Immature natural killer cell (primary cell): ENCODE measurements around the gene KCNE5. TPM values are rescaled to one million over a fixed set of nuclear protein-coding genes. Genes with fewer than 3 reads are reported as not detected.
"Not testable (repeated sequence)": the region's sequence is repeated elsewhere in the genome, so short reads cannot be mapped to it uniquely, and the experiment has no call there.

Source experiments
- DNase-seq, 3 donors: peaks; one replicate each; pipeline ENCODE4 v3.0.0; 2022; ENCODE audit warnings: mixed read lengths in 1 of 3
- H3K27ac Mint-ChIP-seq, 6 donors: one replicate each; pipeline ENCODE4 v1.8.0; 2020; ENCODE audit warnings: mixed read lengths in 6 of 6, mild to moderate bottlenecking in 5 of 6, inconsistent platforms in 4 of 6, moderate library complexity in 3 of 6
- H3K27me3 Mint-ChIP-seq, 3 donors: one replicate each; pipeline ENCODE4 v1.8.0; 2020 to 2021; ENCODE audit warnings: low read depth in 3 of 3, mild to moderate bottlenecking in 3 of 3, mixed read lengths in 3 of 3, moderate library complexity in 3 of 3, inconsistent platforms in 1 of 3
- H3K36me3 Mint-ChIP-seq, 3 donors: one replicate each; pipeline ENCODE4 v1.8.0; 2020; ENCODE audit warnings: mixed read lengths in 3 of 3, inconsistent platforms in 2 of 3, mild to moderate bottlenecking in 2 of 3
- H3K4me1 Mint-ChIP-seq, 2 donors: one replicate each; pipeline ENCODE4 v1.8.0; 2020; ENCODE audit warnings: inconsistent platforms in 2 of 2, mild to moderate bottlenecking in 2 of 2, mixed read lengths in 2 of 2, moderate library complexity in 1 of 2
- H3K4me3 Mint-ChIP-seq, 5 donors: one replicate each; pipeline ENCODE4 v1.8.0; 2020; ENCODE audit warnings: mild to moderate bottlenecking in 5 of 5, mixed read lengths in 5 of 5, inconsistent platforms in 3 of 5, moderate library complexity in 3 of 5
- H3K9me3 Mint-ChIP-seq, 6 donors: one replicate each; pipeline ENCODE4 v1.8.0; 2020; ENCODE audit warnings: mild to moderate bottlenecking in 6 of 6, mixed read lengths in 6 of 6, inconsistent platforms in 4 of 6, moderate library complexity in 3 of 6
- polyA plus RNA-seq, 3 donors: library from polyadenylated mRNA; unstranded; fragments of 300-500 nt; fragmentation: Illumina TruSeq; gene quantifications; one replicate each; pipeline ENCODE4 v1.2.3, GENCODE V29; 2021

Gene KCNE5
- polyA plus RNA-seq, 3 donors from 2014 or later, result 0.69 to 0.79 TPM; not detected in 1

- not testable (repeated sequence) for H3K27ac Mint-ChIP-seq, H3K4me3 Mint-ChIP-seq, H3K4me1 Mint-ChIP-seq, H3K27me3 Mint-ChIP-seq, H3K36me3 Mint-ChIP-seq, DNase-seq, H3K9me3 Mint-ChIP-seq
Observed at GRCh38 chrX:109637477-109637876, 12.5 kb upstream of the KCNE5 start.

- peak overlapping the region in 1 of 6 donors; percentile 58 for H3K27ac Mint-ChIP-seq
- peak; percentile 8 to 31 (median 20) for DNase-seq
Observed at GRCh38 chrX:109635146-109635545, 10.2 kb upstream of the KCNE5 start.

GRCh38 chrX:109632906-109633504 lies 8.0 kb upstream of the KCNE5 start:
- Mint-ChIP-seq H3K4me3 (no peak overlapping the region), H3K4me1 (peaks cover 0 to 9% of the 10 kb centered on the region in 2 donors), H3K27me3 (peaks cover 0 to 2% (median 0%) of the 10 kb centered on the region in 3 donors), H3K36me3 (peaks cover 0 to 4% (median 0%) of the 10 kb centered on the region in 3 donors), H3K9me3 (no peaks in the 10 kb centered on the region), H3K27ac (no peak overlapping the region)
- DNase-seq, result peak in 1 of 3 donors; percentile 12

More at GRCh38 chrX:109635146-109635545, 10.2 kb upstream of the KCNE5 start:
- H3K4me1 Mint-ChIP-seq, result peaks cover 0 to 9% of the 10 kb centered on the region in 2 donors
- H3K9me3 Mint-ChIP-seq, result no peaks in the 10 kb centered on the region
- H3K36me3 Mint-ChIP-seq, result no peaks in the 10 kb centered on the region
- H3K27me3 Mint-ChIP-seq, result peaks cover 0 to 2% (median 0%) of the 10 kb centered on the region in 3 donors
- H3K4me3 Mint-ChIP-seq, result no peak overlapping the region

- no peak overlapping the region for H3K4me3 Mint-ChIP-seq
- peaks cover 0 to 4% (median 0%) of the 10 kb centered on the region in 3 donors for H3K36me3 Mint-ChIP-seq
- H3K9me3 Mint-ChIP-seq, result no peaks in the 10 kb centered on the region
- peaks cover 6 to 13% of the 10 kb centered on the region in 2 donors for H3K4me1 Mint-ChIP-seq
- DNase-seq, result no peak
- peaks cover 0 to 2% (median 0%) of the 10 kb centered on the region in 3 donors for H3K27me3 Mint-ChIP-seq
- no peak overlapping the region for H3K27ac Mint-ChIP-seq
Observed at GRCh38 chrX:109629310-109629709, 4.3 kb upstream of the KCNE5 start.

GRCh38 chrX:109626637-109627036 lies 1.7 kb upstream of the KCNE5 start:
- H3K36me3 Mint-ChIP-seq, result peaks cover 0 to 8% (median 7%) of the 10 kb centered on the region in 3 donors
- peaks cover 4 to 10% of the 10 kb centered on the region in 2 donors for H3K4me1 Mint-ChIP-seq
- H3K27me3 Mint-ChIP-seq, result peaks cover 0 to 2% (median 2%) of the 10 kb centered on the region in 3 donors
- DNase-seq, result no peak
- H3K9me3 Mint-ChIP-seq, result no peaks in the 10 kb centered on the region
- H3K27ac Mint-ChIP-seq, result no peak overlapping the region
- H3K4me3 Mint-ChIP-seq, result no peak overlapping the region

- Mint-ChIP-seq H3K27ac (peak overlapping the region in 3 of 6 donors; percentile 6 to 27 (median 19)), H3K27me3 (peaks cover 0 to 2% (median 2%) of the 10 kb centered on the region in 3 donors), H3K4me3 (peak overlapping the region in 3 of 5 donors; percentile 38 to 50 (median 46))
Observed at GRCh38 chrX:109623997-109624396, 975 bp downstream of the KCNE5 start.

GRCh38 chrX:109622270-109622669 lies 2.7 kb downstream of the KCNE5 start:
- Mint-ChIP-seq H3K27ac (no peak overlapping the region), H3K4me3 (no peak overlapping the region), H3K4me1 (peaks cover 23 to 30% of the 10 kb centered on the region in 2 donors), H3K9me3 (no peaks in the 10 kb centered on the region), H3K27me3 (peaks cover 0 to 2% (median 2%) of the 10 kb centered on the region in 3 donors), H3K36me3 (peaks cover 0 to 8% (median 4%) of the 10 kb centered on the region in 3 donors)
- DNase-seq, result no peak

More at GRCh38 chrX:109623997-109624396, 975 bp downstream of the KCNE5 start:
- no peaks in the 10 kb centered on the region for H3K9me3 Mint-ChIP-seq
- H3K36me3 Mint-ChIP-seq, result peaks cover 0 to 8% (median 7%) of the 10 kb centered on the region in 3 donors
- H3K4me1 Mint-ChIP-seq, result peaks cover 22 to 31% of the 10 kb centered on the region in 2 donors
- no peak for DNase-seq

GRCh38 chrX:109619771-109620170 lies 5.2 kb downstream of the KCNE5 start:
- Mint-ChIP-seq H3K4me3 (no peak overlapping the region), H3K27me3 (peaks cover 0 to 2% (median 0%) of the 10 kb centered on the region in 3 donors), H3K9me3 (no peaks in the 10 kb centered on the region), H3K4me1 (peaks cover 23 to 29% of the 10 kb centered on the region in 2 donors), H3K27ac (peak overlapping the region; percentile 13 to 39 (median 21)), H3K36me3 (peaks cover 0 to 8% (median 4%) of the 10 kb centered on the region in 3 donors)
- peak in 1 of 3 donors; percentile 10 for DNase-seq

GRCh38 chrX:109614951-109615350 lies 10.0 kb downstream of the KCNE5 start:
- Mint-ChIP-seq H3K36me3 (no peaks in the 10 kb centered on the region), H3K27me3 (peaks cover 0 to 1% (median 0%) of the 10 kb centered on the region in 3 donors), H3K4me3 (no peak overlapping the region), H3K4me1 (peaks cover 14 to 15% of the 10 kb centered on the region in 2 donors), H3K27ac (no peak overlapping the region), H3K9me3 (no peaks in the 10 kb centered on the region)
- no peak for DNase-seq

- DNase-seq, result peak; percentile 7 to 47 (median 44)
- H3K27ac Mint-ChIP-seq, result peak overlapping the region; percentile 88 to 97 (median 94)
Observed at GRCh38 chrX:109601486-109601885, 23.5 kb downstream of the KCNE5 start.

GRCh38 chrX:109600237-109600651 lies 24.7 kb downstream of the KCNE5 start:
- DNase-seq, result peak; percentile 13 to 35 (median 32)
- Mint-ChIP-seq H3K4me3 (peak overlapping the region; percentile 72 to 83 (median 80)), H3K27me3 (peaks cover 0 to 3% (median 1%) of the 10 kb centered on the region in 3 donors), H3K4me1 (peaks cover 36 to 42% of the 10 kb centered on the region in 2 donors), H3K27ac (peak overlapping the region; percentile 83 to 97 (median 91)), H3K9me3 (peaks cover 0 to 3% (median 0%) of the 10 kb centered on the region in 6 donors), H3K36me3 (no peaks in the 10 kb centered on the region)

More at GRCh38 chrX:109601486-109601885, 23.5 kb downstream of the KCNE5 start:
- peaks cover 0 to 6% (median 0%) of the 10 kb centered on the region in 3 donors for H3K36me3 Mint-ChIP-seq
- peaks cover 36 to 42% of the 10 kb centered on the region in 2 donors for H3K4me1 Mint-ChIP-seq
- peaks cover 0 to 5% (median 1%) of the 10 kb centered on the region in 3 donors for H3K27me3 Mint-ChIP-seq
- peak overlapping the region; percentile 75 to 94 (median 80) for H3K4me3 Mint-ChIP-seq
- H3K9me3 Mint-ChIP-seq, result peaks cover 0 to 3% (median 0%) of the 10 kb centered on the region in 6 donors

- Mint-ChIP-seq H3K27me3 (no peaks in the 10 kb centered on the region), H3K27ac (no peak overlapping the region), H3K4me3 (no peak overlapping the region), H3K36me3 (no peaks in the 10 kb centered on the region), H3K9me3 (no peaks in the 10 kb centered on the region), H3K4me1 (peaks cover 15 to 16% of the 10 kb centered on the region in 2 donors)
- no peak for DNase-seq
Observed at GRCh38 chrX:109596015-109596414, 29.0 kb downstream of the KCNE5 start.

- no peaks in the 10 kb centered on the region for H3K36me3 Mint-ChIP-seq
- H3K4me1 Mint-ChIP-seq, result peaks cover 6 to 7% of the 10 kb centered on the region in 2 donors
- H3K27ac Mint-ChIP-seq, result peak overlapping the region in 1 of 6 donors; percentile 44
- no peak for DNase-seq
- H3K9me3 Mint-ChIP-seq, result no peaks in the 10 kb centered on the region
- H3K4me3 Mint-ChIP-seq, result no peak overlapping the region
- H3K27me3 Mint-ChIP-seq, result peaks cover 2% of the 10 kb centered on the region in 3 donors
Observed at GRCh38 chrX:109590176-109590575, 34.8 kb downstream of the KCNE5 start.

GRCh38 chrX:109585488-109585887 lies 39.5 kb downstream of the KCNE5 start:
- DNase-seq, result no peak

More at GRCh38 chrX:109585488-109585887, 39.5 kb downstream of the KCNE5 start:
- Mint-ChIP-seq H3K9me3 (no peaks in the 10 kb centered on the region), H3K27ac (no peak overlapping the region), H3K4me1 (peaks cover 1 to 4% of the 10 kb centered on the region in 2 donors), H3K36me3 (no peaks in the 10 kb centered on the region), H3K4me3 (no peak overlapping the region), H3K27me3 (peaks cover 2 to 6% (median 5%) of the 10 kb centered on the region in 3 donors)
